GDM1 (cell line): ENCODE measurements around the gene PRC1.
"Not testable (repeated sequence)": the region's sequence is repeated elsewhere in the genome, so short reads cannot be mapped to it uniquely, and the experiment has no call there.

Experiments used
- DNase-seq: peaks from one replicate; lab custom pipeline; 2025; lab: John Stamatoyannopoulos, UW

The PRC1 gene

GRCh38 chr15:90934256-90934948 lies 59.9 kb downstream of the PRC1 start:
- DNase-seq = peak; percentile 67

DNA sequence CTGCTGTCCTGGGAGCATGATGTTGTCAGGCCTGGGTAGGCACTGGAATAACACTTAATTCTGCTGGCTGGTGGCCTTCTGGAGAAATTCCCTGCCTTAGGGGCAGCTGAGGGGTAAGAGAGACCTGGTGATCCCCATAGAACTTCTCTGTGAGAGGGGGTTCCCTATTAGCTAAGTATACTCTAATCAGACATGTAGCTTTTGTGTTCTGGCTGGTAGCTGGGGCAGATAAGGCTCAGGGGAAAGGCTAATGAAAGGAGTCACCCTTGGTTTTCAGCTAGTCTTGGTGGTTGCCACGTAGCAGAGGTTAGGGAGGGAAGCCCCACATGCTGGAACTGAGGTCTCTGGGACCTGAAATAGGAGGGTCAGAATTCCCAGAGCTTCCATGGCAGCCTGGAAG lies 61.0 kb downstream of the PRC1 start:
- no peak for DNase-seq

- DNase-seq = no peak
These were observed 61.7 kb downstream of the PRC1 start for GRCh38 chr15:90932660-90932991.

DNA sequence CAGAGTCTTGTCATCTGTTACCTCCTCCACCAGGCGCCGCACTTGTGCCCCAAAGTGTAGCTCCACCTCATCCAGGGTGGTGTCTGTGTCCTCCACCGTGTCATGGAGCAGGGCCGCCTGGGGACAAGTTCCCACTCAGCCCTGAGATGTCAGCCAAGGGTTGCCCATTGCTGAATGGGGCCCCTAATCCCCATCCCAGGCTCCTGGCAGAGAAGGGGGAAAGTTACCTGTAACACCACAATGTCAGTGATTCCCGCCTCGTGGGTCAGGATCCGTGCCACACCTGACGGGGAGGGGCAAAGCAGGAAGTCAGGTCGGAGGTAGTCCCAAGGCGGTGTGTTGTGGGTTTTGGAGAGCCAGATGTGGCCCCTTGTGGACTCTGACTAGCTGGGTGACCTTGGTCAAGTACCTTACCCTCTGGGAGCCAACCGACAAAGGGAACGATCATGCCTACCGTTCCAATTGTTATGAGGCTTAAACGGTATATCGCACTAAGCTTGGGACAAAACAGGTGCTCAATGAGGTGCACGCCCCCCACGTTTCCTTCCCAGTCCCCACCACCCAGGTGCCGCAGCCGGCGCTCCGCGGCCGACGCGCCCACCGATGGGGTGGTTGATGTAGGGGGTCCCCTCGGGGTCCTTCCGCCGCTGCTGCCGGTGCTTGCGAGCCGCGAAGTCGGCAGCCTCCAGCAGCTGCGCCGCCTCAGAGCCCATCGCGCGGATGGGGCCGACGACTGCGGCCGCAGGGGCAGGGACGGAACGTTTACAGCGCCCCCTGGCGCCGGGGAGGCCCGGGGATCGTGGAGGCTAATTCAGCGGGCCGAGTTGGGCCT lies 62.3 kb downstream of the PRC1 start, which contains the start of gene HDDC3:
TSS of gene HDDC3 (minus strand) at position 722 of the 832 bp plus-strand sequence. CDS start at position 713, 9 bp downstream.
- peak; percentile 79 for DNase-seq

DNA sequence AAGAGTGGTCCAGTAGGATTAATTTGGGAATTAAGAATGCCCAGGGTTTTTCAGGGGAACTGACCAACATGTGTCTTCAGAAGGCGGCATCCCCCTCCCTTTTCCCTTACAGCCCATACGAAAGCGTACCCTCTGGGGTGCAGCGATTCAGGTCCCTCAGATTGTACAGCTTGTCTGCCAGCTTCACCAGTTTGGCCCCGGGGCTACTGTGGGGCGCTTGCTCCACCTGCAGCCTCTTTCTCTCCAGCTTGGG lies 62.8 kb downstream of the PRC1 start:
- no peak for DNase-seq

- DNase-seq = no peak
These were observed 63.3 kb downstream of the PRC1 start for GRCh38 chr15:90930861-90931574.

DNA sequence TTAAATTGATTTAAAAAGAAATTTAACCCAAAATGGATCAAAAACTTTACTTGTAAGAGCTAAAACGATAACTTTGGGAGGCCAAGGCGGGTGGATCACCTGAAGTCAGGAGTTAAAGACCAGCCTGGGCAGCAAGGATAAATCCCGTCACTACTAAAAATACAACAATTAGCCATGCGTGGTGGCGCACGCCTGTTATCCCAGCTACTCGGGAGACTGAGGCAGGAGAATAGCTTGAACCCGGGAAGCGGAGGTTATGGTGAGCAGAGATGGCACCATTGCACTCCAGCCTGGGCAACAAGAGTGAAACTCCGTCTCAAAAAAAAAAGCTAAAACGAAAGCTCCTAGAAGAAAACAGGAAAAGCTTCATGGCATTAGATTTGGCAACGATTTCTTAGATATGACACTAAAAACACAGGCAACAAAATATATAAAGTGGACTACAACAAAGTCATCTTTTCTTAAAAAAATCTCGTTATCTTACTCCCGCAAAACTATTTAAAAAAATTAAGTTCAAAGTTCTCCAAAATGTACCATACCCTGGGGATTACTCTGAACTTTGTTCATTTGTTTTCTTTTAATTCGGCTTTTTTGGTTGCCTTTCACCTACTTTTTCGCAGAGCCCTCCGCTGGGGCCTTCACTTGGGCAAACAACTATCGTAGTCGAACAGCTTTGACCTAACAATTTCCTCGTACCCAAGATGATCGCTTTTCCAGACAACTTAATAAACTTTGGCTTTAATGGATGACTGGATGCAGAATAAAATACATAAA lies 64.9 kb downstream of the PRC1 start:
- DNase-seq = no peak

DNA sequence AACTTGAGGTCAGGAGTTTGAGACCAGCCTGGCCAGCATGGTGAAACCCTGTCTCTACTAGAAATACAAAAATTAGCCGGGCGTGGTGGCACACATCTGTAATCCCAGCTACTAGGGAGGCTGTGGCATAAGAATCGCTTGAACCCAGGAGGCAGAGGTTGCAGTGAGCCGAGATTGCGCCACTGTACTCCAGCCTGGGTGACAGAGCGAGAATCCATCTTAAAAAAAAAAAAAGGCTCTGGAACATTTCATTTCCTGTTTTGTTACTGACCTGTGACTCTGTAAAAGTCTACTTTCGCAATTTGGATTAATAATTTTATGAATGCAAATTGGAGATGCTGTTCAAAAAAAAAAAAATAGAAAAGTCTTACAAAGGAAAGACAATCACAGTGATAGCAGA lies 66.2 kb downstream of the PRC1 start:
- DNase-seq = not testable (repeated sequence)

DNA sequence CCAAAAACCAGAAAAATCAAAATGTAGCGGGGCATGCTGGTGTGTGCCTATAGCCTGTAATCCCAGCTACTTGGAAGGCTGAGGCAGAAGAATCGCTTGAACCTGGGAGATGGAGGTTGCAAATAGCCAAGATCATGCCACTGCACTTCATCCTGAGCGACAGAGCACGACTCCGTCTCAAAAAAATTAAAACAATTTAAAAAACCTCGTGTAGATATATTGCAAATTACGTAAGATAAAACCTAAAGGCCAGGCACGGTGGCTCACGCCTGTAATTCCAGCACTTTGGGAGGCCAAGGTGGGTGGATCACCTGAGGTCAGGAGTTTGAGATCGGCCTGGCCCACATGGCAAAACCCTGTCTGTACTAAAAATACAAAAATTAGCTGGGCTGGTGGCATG lies 67.6 kb downstream of the PRC1 start:
- not testable (repeated sequence) for DNase-seq

- DNase-seq = no peak
These were observed 70.0 kb downstream of the PRC1 start for GRCh38 chr15:90924375-90924774.

DNA sequence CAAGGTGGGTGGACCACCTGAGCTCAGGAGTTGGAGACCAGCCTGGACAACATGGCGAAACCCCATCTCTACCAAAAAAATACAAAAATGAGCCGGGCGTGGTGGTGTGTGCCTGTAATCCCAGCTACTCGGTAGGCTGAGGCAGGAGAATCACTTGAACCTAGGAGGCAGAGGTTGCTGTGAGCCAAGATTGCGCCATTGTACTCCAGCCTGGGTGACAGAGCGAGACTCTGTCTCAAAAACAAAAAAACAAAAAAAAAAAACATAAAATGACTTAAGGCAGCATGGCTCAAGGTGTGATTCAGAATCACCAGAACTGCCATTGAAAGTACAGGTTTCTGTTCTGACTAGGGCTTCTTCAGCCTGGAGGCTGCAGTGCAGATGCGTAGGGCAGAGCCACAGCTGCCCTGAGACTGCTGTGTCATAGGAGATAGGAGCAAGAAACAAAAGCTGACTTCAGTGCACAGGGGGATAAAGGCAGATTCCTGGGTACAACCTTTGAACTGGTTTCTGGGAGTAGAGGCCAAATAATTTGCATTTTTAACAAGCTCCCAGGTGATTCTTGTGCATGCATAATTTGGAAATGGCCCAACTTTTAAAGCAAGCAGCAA lies 71.5 kb downstream of the PRC1 start:
- DNase-seq = not testable (repeated sequence)

GRCh38 chr15:90921887-90922286 lies 72.4 kb downstream of the PRC1 start:
- DNase-seq = no peak

DNA sequence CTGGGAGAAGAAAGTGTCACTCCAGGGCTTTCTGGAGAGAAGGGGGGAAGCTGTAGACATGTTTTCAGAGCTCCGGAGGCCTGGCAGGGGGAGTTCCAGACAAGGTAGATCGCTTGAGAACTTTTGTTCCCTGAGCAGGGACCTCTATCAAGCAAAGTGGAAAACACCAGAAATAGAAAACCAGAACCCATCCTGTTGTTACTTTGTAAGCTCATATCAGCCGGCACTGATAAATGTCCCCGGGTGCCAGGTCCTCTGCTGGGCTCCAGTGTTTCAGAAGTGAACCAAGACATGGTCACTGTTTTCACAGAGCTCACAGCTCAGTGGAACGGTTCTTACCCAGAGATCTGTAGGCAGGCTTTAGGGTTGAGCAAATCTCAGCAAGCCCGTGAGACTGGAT lies 75.5 kb downstream of the PRC1 start:
- DNase-seq = no peak

DNA sequence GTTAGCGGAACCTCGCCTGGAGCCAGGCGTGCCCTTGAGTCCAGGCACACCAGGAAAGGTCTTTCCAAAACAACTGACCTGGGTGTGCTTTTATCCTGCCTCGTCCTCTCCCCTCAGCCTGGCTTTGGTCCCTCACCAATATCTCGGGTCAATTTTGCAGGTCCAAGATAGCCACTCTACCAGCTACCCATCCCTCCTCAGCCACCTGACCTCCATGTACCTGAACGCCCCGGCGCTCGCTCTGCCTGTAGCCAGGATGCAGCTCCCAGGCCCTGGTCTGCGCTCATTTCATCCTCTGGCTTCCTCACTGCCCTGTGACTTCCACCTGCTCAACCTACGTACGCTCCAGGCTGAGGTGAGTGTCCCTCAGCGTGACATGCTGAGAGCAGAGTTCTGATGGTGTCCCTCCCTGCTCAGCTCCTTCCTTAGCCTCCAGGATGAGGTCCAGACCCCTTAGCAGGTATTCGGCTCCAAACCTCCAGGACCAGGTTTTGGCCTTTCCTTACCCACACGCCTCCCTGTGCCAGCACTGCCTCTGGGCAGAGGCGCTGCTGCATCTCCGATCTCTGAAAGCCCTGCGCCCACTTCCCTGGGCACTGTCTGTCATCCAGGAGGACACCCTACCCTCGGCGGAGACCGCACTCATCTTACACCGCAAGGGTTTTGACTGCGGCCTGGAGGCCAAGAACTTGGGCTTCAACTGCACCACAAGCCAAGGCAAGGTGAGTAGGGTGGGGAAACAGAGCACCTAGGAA lies 76.1 kb downstream of the PRC1 start:
- DNase-seq = no peak

DNA sequence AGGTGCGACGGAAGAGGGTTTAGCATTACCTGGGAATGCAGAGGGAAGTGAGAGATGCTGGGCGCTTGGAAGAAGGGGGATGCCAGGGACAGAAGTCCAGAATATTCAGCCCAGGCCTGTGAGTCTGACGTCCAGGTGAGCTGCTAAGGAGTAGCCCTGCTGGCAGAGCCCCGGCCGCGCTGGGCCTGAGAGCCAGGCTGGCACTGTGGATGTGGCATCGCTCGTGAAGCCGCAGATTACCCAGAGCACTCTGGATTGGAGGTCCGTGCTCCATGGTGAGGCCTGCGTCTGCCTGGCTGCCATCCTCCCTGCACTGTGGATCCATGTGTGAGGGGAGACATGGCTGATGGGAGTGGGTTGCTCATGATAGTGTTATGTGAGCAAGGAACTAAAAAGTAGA lies 76.8 kb downstream of the PRC1 start:
- DNase-seq = no peak

DNA sequence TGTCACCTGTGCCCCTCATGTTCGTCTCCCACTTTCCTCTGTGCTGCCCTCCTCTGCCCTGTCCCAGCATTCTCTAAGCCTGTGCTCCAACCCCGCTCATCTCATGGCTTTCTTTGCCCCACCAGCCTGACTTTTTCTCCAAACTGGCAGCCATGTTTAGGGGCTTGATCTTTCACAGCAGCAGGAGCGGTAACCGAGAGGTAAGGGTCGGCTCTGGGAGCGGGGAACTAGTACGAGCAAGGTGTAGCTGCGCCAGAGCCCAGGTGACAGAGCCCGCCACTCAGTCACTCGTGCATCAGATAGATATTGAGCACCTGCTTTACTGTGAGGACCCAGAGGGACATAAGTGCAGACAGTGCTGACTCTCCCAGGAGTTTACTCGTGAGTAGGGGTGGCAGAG lies 77.9 kb downstream of the PRC1 start:
- DNase-seq = no peak
